IMR-90 (cell line): Measurements from ENCODE around the gene FOXC2.

Experiments
- BHLHE40 ChIP-seq: fragments of 150-350 bp; IDR thresholded peaks from 2 replicates; pipeline ENCODE4 v1.6.1; 2016; ENCODE audit warnings: mild to moderate bottlenecking, low read depth, low read length
- CEBPB ChIP-seq: IDR thresholded peaks from 2 replicates; pipeline ENCODE4 v1.6.1; 2012; ENCODE audit warnings: low read depth, low read length, improper control_type of control experiment
- CHD1 ChIP-seq: IDR thresholded peaks from 2 replicates; pipeline ENCODE4 v1.6.1; 2012; ENCODE audit warnings: low read depth, low read length, improper control_type of control experiment
- CTCF ChIP-seq: conservative IDR thresholded peaks from 2 replicates; pipeline ENCODE4 v1.5.1; 2012; ENCODE audit warnings: mild to moderate bottlenecking, low read depth, low read length, improper control_type of control experiment
- MAFK ChIP-seq: IDR thresholded peaks from 2 replicates; pipeline ENCODE4 v1.6.1; 2012; ENCODE audit warnings: low read depth, low read length, improper control_type of control experiment
- MAZ ChIP-seq: IDR thresholded peaks from 2 replicates; pipeline ENCODE4 v1.6.1; 2012; ENCODE audit warnings: low read depth, mild to moderate bottlenecking, low read length, improper control_type of control experiment, moderate library complexity, borderline replicate concordance
- MXI1 ChIP-seq: IDR thresholded peaks from 2 replicates; pipeline ENCODE4 v1.6.1; 2012; ENCODE audit warnings: low read depth, mild to moderate bottlenecking, low read length, moderate library complexity, borderline replicate concordance
- POLR2A ChIP-seq: IDR thresholded peaks from 2 replicates; pipeline ENCODE4 v1.6.1; 2012; ENCODE audit warnings: mild to moderate bottlenecking, low read depth, low read length
- RAD21 ChIP-seq: IDR thresholded peaks from 2 replicates; pipeline ENCODE4 v1.6.1; 2012; ENCODE audit warnings: low read length, improper control_type of control experiment
- RCOR1 ChIP-seq: IDR thresholded peaks from 2 replicates; pipeline ENCODE4 v1.6.1; 2012; ENCODE audit warnings: mild to moderate bottlenecking, low read length, improper control_type of control experiment; ENCODE audit not compliant: insufficient replicate concordance
- RFX5 ChIP-seq: IDR thresholded peaks from 2 replicates; pipeline ENCODE4 v1.8.0; 2012; ENCODE audit warnings: low read depth, mild to moderate bottlenecking, low read length, moderate library complexity
- SMC3 ChIP-seq: fragments of 150-350 bp; IDR thresholded peaks from 2 replicates; pipeline ENCODE4 v1.6.1; 2016; ENCODE audit warnings: low read depth, mild to moderate bottlenecking, antibody characterized with exemption, low read length, moderate library complexity

- TF ChIP-seq RAD21, result 0 out of 2 replicates have a peak, but pooled peaks have one; percentile 29
- TF ChIP-seq RCOR1, result no peak
- no peak for TF ChIP-seq CTCF
- TF ChIP-seq POLR2A, result peak; percentile 87
- TF ChIP-seq MAFK, result peak; percentile 21; the same call in 1 of the 2 replicates
- no peak for TF ChIP-seq RFX5
- peak; percentile 42; the same call in 1 of the 2 replicates for TF ChIP-seq MAZ
- TF ChIP-seq SMC3, result peak; percentile 16; the same call in 1 of the 2 replicates
- TF ChIP-seq CHD1, result no peak
- 0 out of 2 replicates have a peak, but pooled peaks have one; percentile 7 for TF ChIP-seq CEBPB
- TF ChIP-seq MXI1, result no peak
- TF ChIP-seq BHLHE40, result peak; percentile 88
Measured at GRCh38 chr16:86578061-86578599, 11.5 kb downstream of the FOXC2 start, which contains the start of gene FOXL1.
